ENCODE measurements around the gene DUSP2.

DNA sequence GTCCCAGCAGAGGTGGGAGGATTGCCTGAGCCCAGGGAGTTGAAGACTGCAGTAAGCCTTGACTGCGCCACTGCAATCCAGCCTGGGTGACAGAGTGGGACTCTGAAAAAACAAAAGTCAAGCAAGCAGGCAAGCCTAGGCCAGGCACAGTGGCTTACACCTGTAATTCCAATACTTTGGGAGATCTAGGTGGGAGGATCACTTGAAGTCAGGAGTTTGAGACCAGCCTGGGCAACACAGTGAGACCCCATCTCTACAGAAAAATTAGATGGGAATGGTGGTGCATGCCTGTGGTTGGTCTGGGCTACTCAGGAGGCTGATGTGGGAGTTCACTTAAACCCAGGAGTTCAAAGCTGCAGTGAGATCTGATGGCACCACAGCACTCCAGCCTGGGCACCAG, 34.8 kb upstream of the DUSP2 start:
- TF ChIP-seq CTCF (IDR thresholded peaks at IDR 0.05), result no peak
- TF ChIP-seq POLR2A (IDR thresholded peaks at IDR 0.05), result no peak
- TF ChIP-seq EP300 (IDR thresholded peaks at IDR 0.05), result no peak
